Activated CD4-positive, alpha-beta T cell treated with anti-CD3 and anti-CD28 coated beads for 4 hours (primary cell): ENCODE data around the gene MFAP3.
A peak's percentile ranks its signal among the peaks of the same experiment; 100 is the strongest.
"Not testable (repeated sequence)": the region's sequence is repeated elsewhere in the genome, so short reads cannot be mapped to it uniquely, and the experiment has no call there.

Experiments
- DNase-seq, 2 donors: peaks; one replicate each; pipeline ENCODE4 v3.0.0-alpha.2; 2020

The MFAP3 gene

DNA sequence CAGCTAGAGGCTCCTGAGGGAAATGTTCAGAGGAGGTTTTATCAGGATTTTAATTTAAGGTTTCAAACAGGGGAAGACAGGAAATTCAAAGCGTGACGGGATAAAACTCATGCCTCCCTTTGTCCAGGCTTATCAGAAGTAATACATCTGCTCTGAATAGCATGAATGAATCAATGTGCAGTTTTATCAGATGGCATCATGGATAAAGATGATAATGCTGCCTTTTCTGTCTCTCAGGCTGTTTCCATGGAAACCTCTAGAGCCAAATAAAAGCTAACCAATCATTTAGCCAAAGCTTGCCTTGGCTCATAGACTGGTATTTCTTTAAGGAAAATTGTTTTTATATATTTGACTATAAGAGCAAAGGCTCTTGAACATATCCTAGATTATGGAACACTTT lies 16.4 kb downstream of the MFAP3 start:
- DNase-seq: no peak

DNA sequence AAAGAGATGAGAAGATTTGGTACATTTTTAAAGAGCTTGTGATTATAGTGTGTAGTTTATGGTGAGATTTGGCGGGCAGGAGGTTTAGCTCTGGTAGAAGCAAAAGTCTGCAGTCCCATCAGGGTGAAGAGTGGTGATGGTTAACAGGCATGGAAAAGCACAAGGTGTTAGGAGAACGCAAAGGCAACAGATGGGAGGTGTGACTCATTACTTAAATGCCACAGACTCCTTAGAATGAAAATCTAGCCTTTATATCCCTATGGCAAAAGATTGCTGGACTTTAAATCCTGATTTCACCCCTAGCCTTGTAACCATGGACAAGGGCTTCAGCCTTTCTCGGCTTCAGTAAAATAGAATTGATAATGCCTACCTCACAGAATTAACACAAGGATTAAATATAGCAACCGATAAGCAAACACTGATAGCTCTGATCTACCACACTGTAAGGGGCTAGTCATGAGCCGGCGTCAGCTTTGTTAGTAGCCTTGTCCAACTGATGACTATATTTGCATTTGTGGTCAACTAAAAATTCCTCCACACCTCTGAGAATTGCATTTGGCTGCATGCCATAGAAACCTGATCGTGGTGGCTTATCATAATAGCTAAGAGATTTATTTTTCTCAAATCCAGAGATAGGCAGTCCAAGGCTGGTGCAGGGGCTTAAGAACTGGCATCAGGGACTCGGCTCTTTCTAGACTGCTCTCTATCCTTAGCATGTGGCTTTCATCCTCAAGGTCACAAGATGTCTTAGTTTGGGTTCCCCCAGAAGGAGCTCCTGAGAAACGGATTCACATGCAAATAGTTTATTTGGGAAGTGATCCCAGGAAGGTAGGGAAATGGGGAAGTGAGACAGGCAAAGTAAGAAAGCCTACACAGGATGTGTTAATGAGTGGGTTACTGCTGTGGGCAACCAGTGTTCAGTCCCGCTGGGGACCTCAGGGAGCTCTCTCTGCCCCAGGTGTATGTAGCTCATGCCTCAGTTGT lies 19.6 kb downstream of the MFAP3 start:
- no peak for DNase-seq

DNA sequence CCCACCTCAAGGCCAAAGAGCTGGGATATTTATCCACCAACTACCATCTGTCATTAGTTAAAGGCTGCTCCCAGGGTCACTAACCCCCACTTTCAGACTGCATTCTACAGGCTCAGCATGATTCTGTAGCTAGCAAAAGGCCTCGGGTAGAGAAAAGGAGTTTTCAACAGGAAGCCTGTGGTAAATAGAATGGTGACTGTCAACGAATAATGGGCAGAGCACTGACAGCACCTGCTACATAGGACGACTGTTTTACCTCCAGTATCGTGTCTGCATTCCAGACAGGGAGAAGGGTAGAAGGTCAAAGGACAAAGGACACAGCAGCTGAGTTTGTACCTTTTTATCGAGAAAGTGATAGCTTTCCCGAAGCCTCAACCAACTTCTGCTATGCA lies 20.3 kb downstream of the MFAP3 start:
- DNase-seq: no peak

DNA sequence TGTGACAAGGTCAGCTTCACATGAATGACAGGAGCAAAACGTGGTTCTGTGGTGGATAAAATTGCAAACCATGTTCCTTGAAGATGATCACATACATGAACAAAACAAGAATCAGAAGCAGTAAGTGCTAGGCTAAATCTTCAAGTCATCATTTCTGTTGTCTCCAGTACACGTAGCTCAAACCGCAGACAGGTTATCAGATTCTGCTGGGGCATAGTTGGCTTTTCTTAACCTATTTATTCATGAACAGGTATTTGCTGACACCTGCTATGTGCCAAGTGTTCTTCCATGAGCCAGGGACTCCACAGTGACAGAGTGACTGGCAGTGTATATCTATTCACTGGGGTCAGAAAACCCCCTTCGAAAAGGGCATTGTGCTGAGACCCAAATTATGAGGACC lies 20.8 kb downstream of the MFAP3 start:
- no peak for DNase-seq

DNA sequence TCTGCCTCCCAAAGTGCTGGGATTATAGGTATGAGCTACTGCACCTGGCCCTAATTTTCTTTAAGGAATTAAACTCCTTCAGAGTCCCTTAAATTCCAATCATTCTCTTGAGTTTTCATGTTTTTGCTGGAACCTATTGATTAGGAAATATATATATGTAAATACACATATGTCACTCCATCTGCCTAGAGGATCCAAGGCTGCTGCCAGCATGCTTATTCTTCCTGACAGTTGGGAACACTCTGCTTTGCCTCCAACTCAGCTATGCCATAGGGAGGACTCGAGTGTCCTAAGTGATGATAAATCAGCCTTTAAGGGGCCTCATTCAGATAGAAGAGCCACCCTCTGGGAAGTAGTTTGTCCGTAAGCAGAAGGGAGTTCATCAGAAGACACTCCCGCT lies 21.8 kb downstream of the MFAP3 start:
- DNase-seq: no peak

DNA sequence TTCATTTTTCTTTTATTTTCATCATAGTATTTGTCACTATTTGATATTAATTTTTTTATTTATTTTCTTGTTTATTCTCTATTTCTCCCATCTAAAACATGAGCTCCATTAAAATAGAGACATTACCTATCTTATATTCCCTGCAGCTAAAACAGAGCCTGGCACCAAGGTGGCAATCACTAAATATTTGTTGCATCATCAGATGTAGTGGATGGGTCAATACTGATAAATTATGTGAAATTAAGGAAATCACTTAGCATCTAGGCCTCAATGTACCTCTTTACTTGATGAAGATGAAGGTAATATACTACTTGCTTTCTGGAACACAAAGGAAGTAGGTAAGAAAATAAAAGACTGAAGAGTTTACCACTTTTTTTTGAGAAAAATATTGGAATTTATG lies 24.6 kb downstream of the MFAP3 start:
- no peak for DNase-seq

DNA sequence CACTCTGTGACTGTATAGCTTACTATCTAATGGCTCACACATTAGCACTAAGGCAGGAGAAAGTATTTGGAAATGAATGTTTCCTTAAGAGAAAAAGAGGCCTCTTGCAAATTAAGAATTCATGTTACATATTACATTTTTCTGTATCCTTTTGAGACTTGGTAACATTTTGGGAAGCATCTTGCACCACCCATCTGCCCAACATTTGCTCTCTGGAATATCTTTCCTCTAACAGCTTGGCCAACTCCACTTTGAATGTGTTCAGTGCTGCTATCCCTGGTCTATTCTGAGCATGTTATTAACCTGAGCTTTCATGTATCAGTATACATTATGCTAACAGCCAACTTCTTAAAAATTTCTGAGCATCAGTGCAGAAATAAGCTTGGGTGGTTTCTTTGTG lies 27.2 kb downstream of the MFAP3 start:
- DNase-seq: no peak

DNA sequence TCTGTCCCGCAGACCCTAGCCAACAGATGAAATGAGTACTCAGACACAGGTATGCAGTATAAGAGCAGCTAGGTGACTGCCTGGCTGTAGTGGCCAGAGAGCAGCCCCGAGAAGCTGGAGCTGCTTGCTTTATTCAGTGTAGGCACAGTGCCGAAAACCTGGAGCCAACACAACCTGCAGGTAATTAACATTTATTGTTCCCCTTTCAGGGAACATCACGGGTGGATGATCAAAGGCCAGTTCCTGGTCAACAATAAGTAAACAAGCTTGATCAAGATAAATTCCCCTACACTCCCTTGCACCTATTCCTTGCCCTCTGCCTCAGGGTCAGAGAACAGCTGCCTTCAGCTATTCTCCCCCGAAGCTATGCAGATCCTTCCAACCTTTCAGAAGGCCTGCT lies 31.1 kb downstream of the MFAP3 start:
- DNase-seq: not testable (repeated sequence)

DNA sequence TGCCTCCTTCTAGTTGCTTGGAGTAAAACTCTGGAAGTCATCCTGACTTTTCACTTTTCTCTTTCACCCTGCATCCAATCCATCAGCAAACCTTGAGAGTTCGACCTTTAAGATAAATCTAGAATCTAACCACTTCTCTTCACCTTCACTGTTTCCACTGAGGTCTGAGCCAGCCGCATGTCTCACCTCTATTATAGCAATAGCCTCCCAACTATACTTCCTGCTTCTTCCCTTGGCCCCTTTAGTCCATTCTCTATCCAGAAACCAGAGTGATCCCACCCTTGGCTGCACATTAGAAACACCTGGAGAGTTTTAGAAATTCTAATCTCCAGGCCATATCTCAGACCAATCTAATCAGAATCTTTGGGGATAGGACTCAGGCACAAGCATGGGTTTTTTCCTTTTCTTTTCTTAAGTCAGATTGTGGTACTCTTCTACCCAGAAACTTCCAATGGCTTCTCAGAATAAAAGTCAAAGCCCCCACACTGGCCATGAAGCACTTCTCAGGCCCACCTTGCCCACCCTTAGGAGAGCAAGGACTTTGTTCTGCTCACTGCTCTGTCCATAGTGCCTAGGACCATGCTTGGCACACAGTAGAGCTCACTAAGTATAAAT lies 33.1 kb downstream of the MFAP3 start:
- DNase-seq: no peak

DNA sequence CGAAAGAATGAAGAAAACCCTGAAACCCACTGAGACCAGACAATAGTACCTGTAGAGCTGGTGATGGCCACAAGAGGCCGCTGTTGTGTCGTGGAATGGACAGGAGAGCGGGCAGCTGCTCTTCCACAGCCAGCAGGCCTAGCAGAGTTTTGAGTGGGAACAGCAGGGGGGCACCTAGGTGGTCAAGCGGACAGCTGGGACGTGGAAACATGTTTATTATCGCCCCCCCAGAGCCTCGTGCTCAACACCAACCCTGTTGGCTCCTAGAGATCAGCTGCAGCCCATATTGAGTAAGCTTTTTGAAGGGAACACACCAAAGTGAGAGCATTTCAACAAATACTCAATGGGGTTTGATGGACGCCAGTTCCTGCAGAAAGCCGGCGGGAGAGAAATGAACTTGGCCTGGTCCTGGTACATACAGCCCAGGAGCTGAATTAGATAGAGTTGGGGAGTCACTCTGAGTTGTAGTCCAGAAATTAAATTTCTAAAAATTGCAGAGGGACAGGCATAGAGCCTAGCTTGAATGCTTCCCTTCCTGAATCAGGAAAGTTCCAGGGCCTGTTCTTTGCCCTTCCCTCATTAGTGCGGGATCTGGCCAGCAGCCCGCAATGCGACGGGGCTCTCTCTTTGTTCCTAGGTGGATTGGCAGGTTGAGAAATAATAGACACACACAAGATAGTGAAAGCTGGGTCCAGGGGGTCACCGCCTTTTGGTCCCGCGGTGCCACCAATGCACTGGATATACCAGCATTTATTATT lies 33.8 kb downstream of the MFAP3 start:
- peak; percentile 74 to 87 for DNase-seq

DNA sequence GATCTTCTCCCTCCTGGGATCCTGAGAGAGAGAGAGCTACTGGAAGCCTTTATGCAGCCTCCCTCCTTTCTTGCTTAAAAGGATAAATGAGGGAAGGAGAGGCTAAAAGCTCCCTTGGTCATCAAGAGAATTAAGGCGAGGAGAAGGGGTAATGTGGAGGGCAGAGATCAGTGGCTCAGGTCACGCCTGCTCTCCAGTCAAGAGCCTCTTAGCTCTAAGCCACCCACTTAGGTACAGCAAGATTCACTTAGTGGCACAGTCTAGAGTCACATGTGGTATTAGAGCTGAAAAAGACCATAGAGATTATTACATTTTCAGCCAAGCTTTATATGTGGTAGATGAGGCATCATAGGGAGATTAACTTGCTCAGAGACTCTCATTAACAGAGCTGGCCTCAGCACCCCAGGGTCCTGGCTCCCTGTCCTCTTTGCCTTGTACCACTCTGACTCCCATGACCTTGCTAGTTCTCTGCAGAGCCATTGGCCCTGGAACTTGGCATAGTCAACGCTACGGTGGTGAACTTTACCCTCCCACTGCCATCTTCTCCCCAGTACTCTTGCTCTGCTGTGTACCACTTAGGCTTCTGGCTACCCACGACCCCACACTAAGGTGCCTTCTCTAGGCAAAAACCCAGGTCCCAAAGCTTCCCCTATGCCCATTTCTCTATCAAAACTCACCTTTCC lies 37.6 kb downstream of the MFAP3 start:
- no peak for DNase-seq

DNA sequence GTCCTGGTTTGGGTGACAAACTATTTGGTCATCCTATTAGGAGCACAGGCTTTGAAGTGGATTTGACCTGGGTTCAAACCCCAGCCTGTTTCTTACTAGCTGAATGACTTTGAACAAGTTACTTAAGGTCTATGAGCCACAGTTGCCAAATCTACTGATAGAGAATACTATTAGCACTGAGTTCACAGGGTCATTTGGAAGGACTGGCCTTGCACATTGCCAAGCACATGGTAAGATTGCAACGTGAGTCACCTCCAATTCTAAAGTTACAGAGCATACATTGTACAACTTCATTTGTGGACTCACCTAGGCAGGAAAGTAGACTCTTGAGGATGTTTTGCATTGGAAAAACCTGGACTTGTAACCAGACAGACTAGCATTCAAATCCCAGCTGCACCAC lies 38.9 kb downstream of the MFAP3 start:
- no peak for DNase-seq

DNA sequence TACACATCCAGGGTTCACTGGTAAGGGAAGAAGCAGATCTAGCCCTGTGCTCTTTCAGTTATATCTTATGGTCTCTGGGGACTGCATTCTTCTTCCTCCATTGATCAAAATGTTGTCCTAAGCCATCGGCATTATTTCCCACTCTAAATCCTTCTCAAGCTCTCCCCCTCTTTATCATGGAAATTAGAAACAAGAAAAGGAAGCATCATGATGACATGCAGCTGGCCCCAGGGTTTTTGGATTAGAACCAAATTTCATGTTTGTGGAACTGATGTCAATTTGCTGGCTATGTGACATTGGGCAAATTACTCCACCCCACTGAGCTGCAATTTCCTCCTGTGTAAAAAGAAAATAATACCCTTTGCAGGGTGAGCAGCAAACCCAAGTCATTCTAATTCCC lies 39.5 kb downstream of the MFAP3 start:
- no peak for DNase-seq

DNA sequence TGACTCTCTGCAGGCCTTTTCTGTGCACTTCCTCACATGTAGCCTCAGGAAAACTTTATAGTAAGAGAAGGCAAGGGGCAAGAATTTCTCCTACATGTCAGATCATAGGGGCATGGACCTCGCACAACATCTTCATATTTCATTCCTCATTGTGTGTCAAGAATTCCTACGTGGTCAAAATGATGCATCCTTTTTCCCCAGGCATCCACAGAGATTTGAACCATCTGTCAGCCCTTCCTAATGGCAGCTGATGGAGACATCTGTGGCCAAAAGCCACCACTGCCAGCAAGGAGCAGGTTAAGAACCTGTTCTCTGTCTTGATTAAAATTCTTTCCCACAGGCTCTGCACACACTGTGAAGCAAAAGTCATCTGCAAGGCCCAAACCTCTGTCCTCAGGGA lies 42.5 kb downstream of the MFAP3 start:
- no peak for DNase-seq

DNA sequence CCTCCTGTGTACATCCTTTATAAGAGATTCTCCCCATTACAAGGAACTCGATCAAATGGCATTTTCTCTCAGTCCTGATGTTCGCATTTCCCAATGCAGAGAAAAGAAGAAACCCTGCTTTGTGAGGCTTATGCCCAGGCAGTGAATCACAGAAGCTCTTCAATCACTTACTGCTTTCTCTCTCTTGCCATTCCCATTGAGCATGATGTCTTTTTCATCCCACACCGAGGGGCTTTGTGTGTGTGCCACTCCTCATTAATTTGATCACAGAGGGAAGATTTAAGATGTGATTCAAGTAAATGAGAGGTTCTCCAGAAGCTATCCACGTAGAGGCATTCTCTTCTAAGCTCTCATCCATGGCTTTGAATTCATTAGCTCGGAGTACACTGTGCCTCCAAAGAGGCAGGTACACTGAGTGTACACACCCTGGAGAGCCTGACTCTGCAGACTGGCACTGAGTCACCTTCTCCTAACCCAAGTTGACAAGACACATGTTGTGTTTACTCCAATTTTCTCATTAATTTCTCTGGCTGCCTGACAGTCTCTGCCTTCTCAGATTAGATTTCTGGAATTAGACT lies 45.4 kb downstream of the MFAP3 start:
- no peak for DNase-seq

DNA sequence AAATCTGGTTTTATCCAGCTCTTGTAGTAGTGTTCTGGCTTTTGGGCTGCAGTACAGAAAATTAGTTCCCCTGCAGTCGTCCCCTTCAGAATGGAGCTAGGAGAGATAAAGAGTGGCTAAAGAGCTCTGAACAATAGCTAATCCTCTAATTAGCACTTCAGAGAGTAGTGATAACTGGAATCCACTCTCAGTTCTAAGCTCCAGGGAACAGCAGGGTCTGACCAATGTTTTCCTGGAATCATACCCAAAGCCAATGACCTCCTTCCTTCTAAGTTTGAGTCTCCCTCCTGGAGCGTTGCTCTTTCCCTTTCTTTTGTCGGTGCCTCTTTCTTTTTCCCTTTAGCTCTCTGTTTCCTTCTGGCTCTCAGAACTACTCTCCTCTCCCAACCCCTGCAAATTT lies 47.4 kb downstream of the MFAP3 start:
- DNase-seq: no peak

DNA sequence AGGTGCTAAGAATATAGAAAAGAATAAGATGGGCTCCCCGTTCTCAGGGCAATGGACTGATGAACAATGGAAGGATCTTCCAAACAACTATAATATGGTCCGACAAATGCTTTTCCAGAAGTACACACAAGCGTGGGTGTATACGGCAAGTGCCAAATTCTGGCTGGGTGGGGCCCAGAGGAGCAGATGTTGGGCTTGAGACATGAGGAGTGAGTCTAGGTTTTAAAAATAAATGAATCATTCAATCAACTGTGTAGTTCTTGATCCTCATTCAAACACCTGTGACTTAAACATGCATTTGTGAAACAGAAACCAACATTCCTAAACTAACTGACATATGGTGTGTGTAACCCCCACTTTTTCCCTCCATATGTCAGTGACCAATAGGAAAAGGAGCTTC lies 47.9 kb downstream of the MFAP3 start:
- no peak for DNase-seq

DNA sequence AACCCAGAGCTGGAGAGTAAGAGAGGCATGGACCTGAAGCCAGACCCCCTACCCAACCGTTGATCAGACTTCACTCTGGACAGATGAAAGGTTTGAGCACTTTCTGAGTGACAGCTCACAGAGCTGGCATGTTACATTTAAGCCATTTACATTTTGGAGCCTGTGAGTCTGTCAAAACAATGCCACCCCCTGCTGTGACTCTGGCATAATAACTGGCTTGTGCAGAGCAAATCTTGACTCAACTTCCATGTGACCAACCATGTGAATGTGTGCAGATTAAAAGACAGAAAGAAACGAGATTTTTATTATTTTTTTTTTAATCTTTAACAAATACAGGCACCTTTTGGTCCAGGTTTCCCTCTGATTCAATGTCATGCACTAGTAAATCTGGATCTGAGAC lies 48.5 kb downstream of the MFAP3 start:
- no peak for DNase-seq

DNA sequence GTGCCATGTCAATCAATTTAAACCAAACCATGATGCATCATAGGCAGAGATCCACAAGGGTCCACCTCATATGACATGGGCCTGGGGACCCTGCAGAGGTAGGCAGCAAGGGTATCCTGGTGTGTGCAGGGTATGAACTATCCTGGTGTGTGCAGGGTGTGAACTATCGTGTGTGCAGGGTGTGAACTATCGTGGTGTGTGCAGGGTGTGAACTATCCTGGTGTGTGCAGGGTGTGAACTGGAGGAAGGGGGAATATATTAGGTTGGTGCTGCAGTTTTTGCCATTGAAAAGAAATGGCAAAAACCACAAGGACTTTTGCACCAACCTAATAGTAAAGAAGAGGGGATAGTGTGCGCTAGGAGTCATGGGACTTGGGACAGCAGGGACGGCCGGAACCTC lies 50.0 kb downstream of the MFAP3 start:
- DNase-seq: no peak

DNA sequence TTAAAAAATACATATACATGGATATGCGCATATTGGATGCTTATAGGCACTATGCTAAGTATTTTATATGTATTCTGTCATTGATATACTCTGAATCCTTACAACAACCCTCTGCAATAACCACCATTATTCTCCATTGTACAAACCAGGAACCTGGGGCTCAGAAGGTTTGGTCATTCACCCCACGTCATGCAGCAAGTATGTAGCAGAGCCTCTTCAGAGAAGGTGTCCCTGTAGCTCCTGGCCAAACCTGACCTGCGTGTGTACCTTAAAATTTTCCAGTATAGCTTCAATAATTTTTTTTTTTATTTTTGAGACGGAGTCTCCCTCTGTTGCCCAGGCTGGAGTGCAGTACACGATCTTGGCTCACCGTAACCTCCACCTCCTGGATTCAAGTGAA lies 51.9 kb downstream of the MFAP3 start:
- DNase-seq: no peak

DNA sequence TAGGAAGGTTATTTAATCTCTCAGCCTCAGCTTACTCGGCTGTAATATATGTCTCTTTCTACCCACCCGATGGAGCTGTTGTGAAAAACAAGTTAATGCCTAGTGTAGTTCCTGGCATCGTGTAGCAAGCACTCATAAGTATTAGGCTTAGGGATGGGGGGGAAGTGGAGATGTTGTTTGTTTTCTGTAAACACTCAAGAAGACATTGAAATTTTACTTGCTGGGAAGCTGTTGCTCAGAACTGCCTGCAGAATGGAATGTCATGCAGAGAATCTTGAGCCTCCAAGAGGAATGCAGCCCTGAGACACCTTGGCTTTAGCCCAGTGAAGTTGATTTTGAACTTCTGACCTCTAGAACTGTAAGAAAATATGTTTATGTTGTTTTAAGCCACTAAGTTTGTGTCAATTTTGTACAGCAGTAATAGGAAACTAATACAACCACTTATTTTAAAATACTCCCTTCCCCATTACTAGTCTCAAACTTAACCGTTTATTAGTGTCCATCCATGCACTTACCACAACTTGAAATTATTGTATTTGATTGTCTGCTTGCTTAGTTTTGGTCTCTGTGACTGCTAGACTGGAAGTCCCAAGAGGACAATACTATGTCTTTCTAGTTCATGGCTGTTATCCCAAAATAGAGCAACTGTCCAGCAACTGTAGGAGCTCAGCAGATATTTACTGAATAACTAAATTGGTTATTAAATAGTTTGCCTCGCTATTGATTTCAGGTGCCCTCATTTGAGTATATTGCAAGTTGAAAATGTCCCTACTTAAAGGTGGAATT lies 53.8 kb downstream of the MFAP3 start:
- no peak for DNase-seq

DNA sequence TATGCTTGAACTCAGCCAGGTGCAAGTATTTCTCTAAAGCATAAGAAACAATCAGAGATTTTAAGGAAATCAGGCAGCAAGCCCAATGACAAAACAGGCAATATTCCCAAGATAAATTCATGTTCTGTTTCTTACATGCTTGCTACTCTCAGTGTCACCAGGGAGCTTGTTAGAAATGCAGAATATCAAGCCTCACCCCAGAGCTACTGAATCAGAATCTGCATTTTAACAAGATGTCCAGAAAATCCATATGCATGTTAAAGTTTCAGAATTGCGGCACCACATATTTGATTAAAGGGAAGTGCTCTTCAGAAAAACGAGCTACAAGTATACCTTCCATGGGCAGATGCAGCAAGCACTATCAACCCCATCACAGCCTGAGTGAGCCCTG lies 54.4 kb downstream of the MFAP3 start:
- no peak for DNase-seq
